Occipital lobe (tissue), 2 donors: ENCODE data around the gene ETAA1. TPM values are rescaled to one million over a fixed set of nuclear protein-coding genes. Genes with fewer than 3 reads are reported as not detected.

ENCODE experiments used
- DNase-seq: peaks from one replicate; lab custom pipeline; 2025; lab: John Stamatoyannopoulos, UW
- total RNA-seq: library from RNA; depleted of rRNA; stranded (reverse); fragments of >200 nt; gene quantifications from one replicate; pipeline ENCODE4 v1.2.3, GENCODE V29; 2014

The ETAA1 gene
- total RNA-seq, 1 donor from 2014 or later: 21.7 TPM

GRCh38 chr2:67437114-67437513 lies 40.0 kb downstream of the ETAA1 start:
- DNase-seq: no peak

GRCh38 chr2:67438337-67438736 lies 41.2 kb downstream of the ETAA1 start:
- no peak for DNase-seq

GRCh38 chr2:67445652-67446268 lies 48.6 kb downstream of the ETAA1 start:
- DNase-seq: no peak

- DNase-seq: no peak
These were observed 49.4 kb downstream of the ETAA1 start for GRCh38 chr2:67446491-67446911.

GRCh38 chr2:67448648-67449047 lies 51.5 kb downstream of the ETAA1 start:
- DNase-seq: no peak

GRCh38 chr2:67451086-67451832 lies 54.1 kb downstream of the ETAA1 start:
- DNase-seq: no peak

GRCh38 chr2:67453310-67453709 lies 56.2 kb downstream of the ETAA1 start:
- DNase-seq: no peak

- no peak for DNase-seq
These were observed 58.3 kb downstream of the ETAA1 start for GRCh38 chr2:67455219-67456142.

GRCh38 chr2:67456428-67456827 lies 59.3 kb downstream of the ETAA1 start:
- no peak for DNase-seq

GRCh38 chr2:67457699-67458098 lies 60.6 kb downstream of the ETAA1 start:
- no peak for DNase-seq

GRCh38 chr2:67459761-67460160 lies 62.6 kb downstream of the ETAA1 start:
- DNase-seq: no peak
